ENCODE measurements around the gene RBM23.
"Not testable (repeated sequence)": the region's sequence is repeated elsewhere in the genome, so short reads cannot be mapped to it uniquely, and the experiment has no call there.

RBM23 gene

GRCh38 chr14:22918804-22919600 lies at the start of gene RBM23:
TSS of gene RBM23 (minus strand) at chr14:22919149.
- DNase-seq (ENCODE audit: low read depth in 3 of 3): peak; percentile 99 to 100 (median 99)

- DNase-seq (ENCODE audit: low read depth in 3 of 3): no peak
Measured at GRCh38 chr14:22966783-22967269, 47.9 kb upstream of the RBM23 start.

GRCh38 chr14:22965916-22966782 lies 47.2 kb upstream of the RBM23 start:
- DNase-seq (ENCODE audit: low read depth in 3 of 3): not testable (repeated sequence)

GRCh38 chr14:22962061-22962676 lies 43.2 kb upstream of the RBM23 start:
- DNase-seq (ENCODE audit: low read depth in 3 of 3): no peak

- DNase-seq (ENCODE audit: low read depth in 3 of 3): no peak
Measured at GRCh38 chr14:22955702-22956569, 37.0 kb upstream of the RBM23 start.

GRCh38 chr14:22952418-22952817 lies 33.5 kb upstream of the RBM23 start:
- no peak for DNase-seq (ENCODE audit: low read depth in 3 of 3)

GRCh38 chr14:22951795-22952194 lies 32.8 kb upstream of the RBM23 start:
- DNase-seq (ENCODE audit: low read depth in 3 of 3): not testable (repeated sequence)

GRCh38 chr14:22945642-22946041 lies 26.7 kb upstream of the RBM23 start:
- no peak for DNase-seq (ENCODE audit: low read depth in 3 of 3)

- DNase-seq (ENCODE audit: low read depth in 3 of 3): no peak
Measured at GRCh38 chr14:22939684-22940083, 20.7 kb upstream of the RBM23 start.

GRCh38 chr14:22935156-22935555 lies 16.2 kb upstream of the RBM23 start:
- DNase-seq (ENCODE audit: low read depth in 3 of 3): no peak

GRCh38 chr14:22932146-22932545 lies 13.2 kb upstream of the RBM23 start:
- DNase-seq (ENCODE audit: low read depth in 3 of 3): no peak

- no peak for DNase-seq (ENCODE audit: low read depth in 3 of 3)
Measured at GRCh38 chr14:22929961-22930364, 11.0 kb upstream of the RBM23 start.

GRCh38 chr14:22929104-22929960 lies 10.4 kb upstream of the RBM23 start, which contains the start of gene PRMT5:
TSS of gene PRMT5 (minus strand) at chr14:22929376. CDS start at chr14:22929361, 15 bp downstream.
- DNase-seq (ENCODE audit: low read depth in 3 of 3): peak; percentile 92 to 98 (median 94)

- DNase-seq (ENCODE audit: low read depth in 3 of 3): no peak
Measured at GRCh38 chr14:22928237-22929103, 9.5 kb upstream of the RBM23 start.

- DNase-seq (ENCODE audit: low read depth in 3 of 3): no peak
Measured at GRCh38 chr14:22926316-22926715, 7.4 kb upstream of the RBM23 start.

GRCh38 chr14:22925513-22925912 lies 6.6 kb upstream of the RBM23 start:
- no peak for DNase-seq (ENCODE audit: low read depth in 3 of 3)

- no peak for DNase-seq (ENCODE audit: low read depth in 3 of 3)
Measured at GRCh38 chr14:22923746-22924145, 4.8 kb upstream of the RBM23 start.

GRCh38 chr14:22922294-22922693 lies 3.3 kb upstream of the RBM23 start:
- DNase-seq (ENCODE audit: low read depth in 3 of 3): no peak

GRCh38 chr14:22920697-22921096 lies 1.7 kb upstream of the RBM23 start:
- no peak for DNase-seq (ENCODE audit: low read depth in 3 of 3)

All from stimulated activated CD4-positive, alpha-beta T cell treated with anti-CD3 and anti-CD28 coated beads, TNF-alpha, amount 100 ng/mL, for 48 hours (primary cell).